Endothelial cell of umbilical vein (primary cell): ENCODE measurements around the gene TENT4B. TPM values are rescaled to one million over a fixed set of nuclear protein-coding genes. Genes with fewer than 3 reads are reported as not detected.

ENCODE experiments used
- BruUV-seq: library from RNA; stranded (reverse); fragments of 400-500 nt; replicated peaks from 2 replicates; lab custom pipeline; 2021; lab: Mats Ljungman, UMichigan
- CTCF ChIA-PET: fragments of 300-600, 350-600 bp; sonication (Branson Sonifier 250); formaldehyde crosslinking; loops from one replicate; lab custom pipeline; 2021; ENCODE audit warnings: antibody characterized with exemption, inconsistent platforms; lab: Charles Lee
- POLR2A ChIA-PET: fragments of 300-600, 350-600 bp; sonication (Branson Sonifier 250); formaldehyde crosslinking; loops from one replicate; lab custom pipeline; 2021; ENCODE audit warnings: antibody characterized with exemption, inconsistent platforms; lab: Charles Lee
- DNase-seq: peaks from one replicate; pipeline ENCODE4 v3.0.0-alpha.2; 2011; ENCODE audit warnings: low read depth, low spot score
- FAIRE-seq: peaks from 2 replicates; lab custom pipeline; 2011; peaks lifted over from hg19 to GRCh38; lab: Jason Lieb, UNC
- H2AFZ ChIP-seq: 2 replicates; pipeline ENCODE4 v1.6.0; 2012; ENCODE audit warnings: low read depth, low read length, control low read depth, inconsistent platforms
- H3K27ac ChIP-seq: 2 replicates; pipeline ENCODE4 v1.5.1; 2011; ENCODE audit warnings: low read depth, mild to moderate bottlenecking, control low read depth, low read length, moderate library complexity; ENCODE audit not compliant: insufficient read depth
- H3K27me3 ChIP-seq, 2 experiments: 2 replicates each; pipeline versions ENCODE4 v1.6.0 to v1.6.1; 2011; ENCODE audit warnings: low read length in 2 of 2, mixed read lengths in 1 of 2; ENCODE audit not compliant: control insufficient read depth in 2 of 2, insufficient read depth in 2 of 2
- H3K36me3 ChIP-seq, 2 experiments: 2 replicates in 1 of 2; 3 replicates in 1 of 2; pipeline ENCODE4 v1.5.1; 2011; ENCODE audit warnings: low read length in 2 of 2, mild to moderate bottlenecking in 1 of 2, moderate library complexity in 1 of 2; ENCODE audit not compliant: control insufficient read depth in 2 of 2, insufficient read depth in 2 of 2; ENCODE audit errors: extremely low read depth in 1 of 2
- H3K4me1 ChIP-seq: 3 replicates; pipeline ENCODE4 v1.5.1; 2011; ENCODE audit warnings: mild to moderate bottlenecking, low read length; ENCODE audit not compliant: control insufficient read depth, insufficient read depth; ENCODE audit errors: extremely low read depth
- H3K4me2 ChIP-seq: 2 replicates; pipeline ENCODE4 v1.6.1; 2011; ENCODE audit warnings: low read length, control low read depth, mixed read lengths; ENCODE audit not compliant: insufficient read depth
- H3K4me3 ChIP-seq, 3 experiments: fragments of 200-600 bp in 1 of 3; sonication (generic), shearing (Covaris generic) in 1 of 3; replicated peaks in 1 of 3; 2 replicates each; pipeline ENCODE4 v1.5.1; 2011 to 2016; ENCODE audit warnings: control low read depth in 3 of 3, low read length in 3 of 3, mild to moderate bottlenecking in 2 of 3, inconsistent platforms in 1 of 3, low read depth in 1 of 3, moderate library complexity in 1 of 3; ENCODE audit not compliant: insufficient read depth in 1 of 3
- H3K79me2 ChIP-seq: 2 replicates; pipeline ENCODE4 v1.6.0; 2012; ENCODE audit warnings: low read length, inconsistent platforms; ENCODE audit not compliant: control insufficient read depth, insufficient read depth
- H3K9ac ChIP-seq: replicated peaks from 2 replicates; pipeline ENCODE3; 2011; ENCODE audit warnings: low read length, control low read depth; ENCODE audit not compliant: insufficient read depth; ENCODE audit errors: extremely low read depth
- H3K9me1 ChIP-seq: replicated peaks from 3 replicates; pipeline ENCODE4 v1.6.0; 2011; ENCODE audit warnings: mild to moderate bottlenecking, low read length; ENCODE audit not compliant: control insufficient read depth, insufficient read depth; ENCODE audit errors: extremely low read depth
- H3K9me3 ChIP-seq: replicated peaks from 2 replicates; pipeline ENCODE4 v1.5.1; 2012; ENCODE audit warnings: low read length, inconsistent platforms; ENCODE audit not compliant: control insufficient read depth, insufficient read depth
- H4K20me1 ChIP-seq: replicated peaks from 2 replicates; pipeline ENCODE3; 2011; ENCODE audit warnings: mild to moderate bottlenecking, low read length; ENCODE audit not compliant: control insufficient read depth, insufficient read depth; ENCODE audit errors: extremely low read depth
- EZH2 ChIP-seq: IDR thresholded peaks from 2 replicates; pipeline ENCODE4 v1.6.1; 2012; ENCODE audit warnings: borderline replicate concordance, low read depth, mild to moderate bottlenecking, moderate library complexity, low read length, inconsistent platforms; ENCODE audit not compliant: severe bottlenecking
- FOS ChIP-seq: IDR thresholded peaks from 2 replicates; pipeline ENCODE4 v1.6.1; 2011; ENCODE audit warnings: mild to moderate bottlenecking, low read length, moderate library complexity, borderline replicate concordance; ENCODE audit not compliant: insufficient read depth
- GATA2 ChIP-seq: IDR thresholded peaks from 2 replicates; pipeline ENCODE4 v1.7.0; 2011; ENCODE audit warnings: low read depth, mild to moderate bottlenecking, moderate library complexity, mixed read lengths, low read length; ENCODE audit not compliant: insufficient read length, insufficient read depth
- JUN ChIP-seq: IDR thresholded peaks from 2 replicates; pipeline ENCODE4 v1.6.1; 2011; ENCODE audit warnings: borderline replicate concordance, low read depth; ENCODE audit not compliant: insufficient read length, insufficient read depth
- MYC ChIP-seq: IDR thresholded peaks from one replicate; pipeline ENCODE4 v1.6.1; 2011; ENCODE audit warnings: mild to moderate bottlenecking, low read depth, low read length
- POLR2A ChIP-seq: IDR thresholded peaks from 2 replicates; pipeline ENCODE4 v1.6.1; 2012; ENCODE audit warnings: low read depth, mild to moderate bottlenecking, control low read depth, low read length
- POLR2AphosphoS5 ChIP-seq: IDR thresholded peaks from 2 replicates; pipeline ENCODE4 v1.6.1; 2012; ENCODE audit warnings: low read depth, mild to moderate bottlenecking, control low read depth, low read length, moderate library complexity; ENCODE audit not compliant: insufficient read depth
- dilution Hi-C: fragments of 300-500 bp; cut with MboI; formaldehyde crosslinking; loops from one replicate; pipeline ENCODE4 v1.15.0; 2019; ENCODE audit warnings: low sequenced_read_pairs; ENCODE audit not compliant: extremely low pct_ligation_motif_present
- intact Hi-C: fragments of 100-400 bp; cut with micrococcal nuclease; formaldehyde crosslinking; loops from one replicate; pipeline ENCODE4 v1.10.0; 2022
- polyA plus RNA-seq, 4 experiments: library from polyadenylated mRNA; depleted of rRNA in 3 of 4; stranded (reverse) in 3 of 4; unstranded in 1 of 4; fragments of >200 nt; gene quantifications; 2 replicates each; pipeline versions ENCODE4 v1.2.1 to v1.2.3, GENCODE V29; 2011 to 2012; ENCODE audit warnings: missing spikeins in 1 of 4
- total RNA-seq: library from RNA; stranded (reverse); gene quantifications from 2 replicates; pipeline ENCODE4 v1.2.3, GENCODE V29; 2021
- TF ChIP-seq, protein P1 (sequence below): IDR thresholded peaks from 2 replicates; pipeline ENCODE4 v1.6.1; 2011; ENCODE audit not compliant: insufficient read depth, insufficient read length
- TF ChIP-seq, protein P2 (sequence below), 2 donors: IDR thresholded peaks; 1 replicate in 1 of 2; 2 replicates in 1 of 2; pipeline ENCODE4 v1.5.1; 2011; ENCODE audit warnings: low read length in 2 of 2, mild to moderate bottlenecking in 2 of 2, moderate library complexity in 2 of 2, control low read depth in 1 of 2, inconsistent platforms in 1 of 2, low read depth in 1 of 2; ENCODE audit not compliant: insufficient read depth in 1 of 2; ENCODE audit errors: extremely low read depth in 1 of 2

TENT4B gene
- total and polyA plus RNA-seq, 2 donors (not counting 3 experiments of a cell fraction or from before 2014, with no cell fraction given): 4.2 to 13.1 TPM

DNA sequence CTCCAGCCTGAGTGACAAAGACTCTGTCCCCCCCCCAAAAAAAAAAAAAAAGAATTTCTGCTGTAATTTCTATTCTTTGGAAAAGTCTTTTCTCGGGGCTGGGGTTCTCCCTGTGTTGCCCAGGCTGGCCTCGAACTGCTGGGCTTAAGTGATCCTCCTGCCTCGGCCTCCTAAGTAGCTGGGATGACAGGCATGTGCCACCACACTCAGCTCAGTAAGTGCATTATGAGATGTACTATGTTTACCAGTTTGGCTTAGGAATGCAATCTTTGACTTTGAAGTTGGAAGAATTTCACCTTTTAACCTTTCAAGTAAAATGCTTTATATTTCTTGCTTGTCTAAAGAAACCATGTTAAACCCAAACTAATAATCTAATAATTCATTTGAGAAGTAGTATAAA lies 85.2 kb downstream of the TENT4B start:
- Histone ChIP-seq H4K20me1 (no peaks in the 10 kb centered on the region), H3K4me1 (no peaks in the 10 kb centered on the region), H3K36me3 (no peaks in the 10 kb centered on the region), H3K9me1 (no peaks in the 10 kb centered on the region), H3K4me2 (no peak overlapping the region), H3K4me3 (no peak overlapping the region), H2AFZ (no peak overlapping the region), H3K27me3 (peaks cover 3 to 4% of the 10 kb centered on the region in 2 experiments), H3K27ac (no peak overlapping the region), H3K9ac (no peak overlapping the region), H3K9me3 (no peaks in the 10 kb centered on the region), H3K79me2 (no peaks in the 10 kb centered on the region)
- no peak for TF ChIP-seq POLR2AphosphoS5
- TF ChIP-seq JUN: no peak
- TF ChIP-seq MYC: no peak
- no peak for TF ChIP-seq EZH2
- TF ChIP-seq, protein P1, sequence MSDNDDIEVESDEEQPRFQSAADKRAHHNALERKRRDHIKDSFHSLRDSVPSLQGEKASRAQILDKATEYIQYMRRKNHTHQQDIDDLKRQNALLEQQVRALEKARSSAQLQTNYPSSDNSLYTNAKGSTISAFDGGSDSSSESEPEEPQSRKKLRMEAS: no peak
- no peak for TF ChIP-seq GATA2
- no peak for TF ChIP-seq POLR2A
- TF ChIP-seq FOS: no peak
- TF ChIP-seq, protein P2, sequence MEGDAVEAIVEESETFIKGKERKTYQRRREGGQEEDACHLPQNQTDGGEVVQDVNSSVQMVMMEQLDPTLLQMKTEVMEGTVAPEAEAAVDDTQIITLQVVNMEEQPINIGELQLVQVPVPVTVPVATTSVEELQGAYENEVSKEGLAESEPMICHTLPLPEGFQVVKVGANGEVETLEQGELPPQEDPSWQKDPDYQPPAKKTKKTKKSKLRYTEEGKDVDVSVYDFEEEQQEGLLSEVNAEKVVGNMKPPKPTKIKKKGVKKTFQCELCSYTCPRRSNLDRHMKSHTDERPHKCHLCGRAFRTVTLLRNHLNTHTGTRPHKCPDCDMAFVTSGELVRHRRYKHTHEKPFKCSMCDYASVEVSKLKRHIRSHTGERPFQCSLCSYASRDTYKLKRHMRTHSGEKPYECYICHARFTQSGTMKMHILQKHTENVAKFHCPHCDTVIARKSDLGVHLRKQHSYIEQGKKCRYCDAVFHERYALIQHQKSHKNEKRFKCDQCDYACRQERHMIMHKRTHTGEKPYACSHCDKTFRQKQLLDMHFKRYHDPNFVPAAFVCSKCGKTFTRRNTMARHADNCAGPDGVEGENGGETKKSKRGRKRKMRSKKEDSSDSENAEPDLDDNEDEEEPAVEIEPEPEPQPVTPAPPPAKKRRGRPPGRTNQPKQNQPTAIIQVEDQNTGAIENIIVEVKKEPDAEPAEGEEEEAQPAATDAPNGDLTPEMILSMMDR (IDR thresholded peaks at IDR 0.05; ENCODE audit: extremely low read depth in 1 of 2, insufficient read depth in 1 of 2, low read depth in 1 of 2, low read length in 2 of 2): no peak
- intact Hi-C loops: no loop called here
- ChIA-PET POLR2A (no interaction called here), CTCF (no interaction called here)
- no peak for FAIRE-seq
- dilution Hi-C loops: no loop called here
- no peak for DNase-seq
- no TSS peak for BruUV-seq
